ENCODE data around the gene PDXK. TPM values are rescaled to one million over a fixed set of nuclear protein-coding genes. Genes with fewer than 3 reads are reported as not detected.

PDXK gene
- total and polyA plus RNA-seq, 2 of the 13 experiments (the other 11 are each of a cell fraction or from before 2014, with no cell fraction given), result 114 to 184 TPM

DNA sequence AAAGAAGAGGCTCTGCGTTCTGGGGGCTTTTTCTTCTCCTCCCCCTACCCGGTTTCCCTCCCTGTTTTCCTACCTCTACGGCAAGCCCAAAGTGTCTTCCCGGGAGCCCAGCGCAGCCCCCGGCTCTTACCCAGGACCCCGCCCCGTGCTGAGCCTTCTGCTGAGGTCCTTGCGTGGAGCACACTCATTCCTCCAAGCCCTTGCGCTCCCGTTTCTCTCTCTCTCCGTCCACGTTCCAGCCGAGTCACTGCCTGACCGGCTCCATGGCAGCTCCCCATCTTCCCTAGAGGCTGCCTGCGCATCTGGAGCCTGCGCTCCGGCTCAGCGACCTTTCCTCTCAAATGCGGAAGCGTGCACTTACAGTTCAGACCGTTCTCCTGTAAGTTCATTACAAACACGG, 24.9 kb upstream of the PDXK start:
- BruUV-seq (replicated peaks), result no TSS peak
- Histone ChIP-seq H4K20me1 (ENCODE audit: insufficient read depth, low read length) (no peaks in the 10 kb centered on the region), H3K36me3 (replicated peaks in 1 of 2; ENCODE audit: control insufficient read depth in 1 of 2, insufficient read depth in 2 of 2, low read length in 2 of 2) (peaks cover 28 to 61% of the 10 kb centered on the region in 2 experiments), H3K4me1 (ENCODE audit: insufficient read depth, low read length) (peaks cover 25% of the 10 kb centered on the region), H3K27me3 (ENCODE audit: control insufficient read depth in 1 of 2, insufficient read depth in 2 of 2, low read length in 2 of 2) (no peaks in the 10 kb centered on the region), H3K4me3 (replicated peaks in 1 of 3; ENCODE audit: insufficient read depth in 1 of 3, low read depth in 2 of 3, low read length in 3 of 3) (no peak overlapping the region), H3K9me3 (ENCODE audit: low read length) (no peaks in the 10 kb centered on the region), H3K4me2 (ENCODE audit: low read depth, low read length) (no peak overlapping the region), H3K27ac (ENCODE audit: extremely low read length, insufficient read depth, low read length) (no peak overlapping the region), H3K79me2 (ENCODE audit: insufficient read depth, low read length) (no peaks in the 10 kb centered on the region), H3K9ac (ENCODE audit: insufficient read depth, low read depth, low read length) (no peak overlapping the region), H2AFZ (ENCODE audit: low read length) (no peak overlapping the region)
- ChIA-PET POLR2A (interaction anchor here (2.3 kb wide), 1 partner anchor 35 kb away, joined by 6 read pairs; no protein-coding TSS in a partner anchor), CTCF (ENCODE audit: low intra/inter-chr PET ratio, low total read pairs) (no interaction called here)
- no peak for DNase-seq (ENCODE audit: low spot score)
- intact Hi-C loops (cut with micrococcal nuclease; ENCODE audit: unreplicated experiment), result no loop called here
- in situ Hi-C loops (cut with HindIII; ENCODE audit: extremely low pct_ligation_motif_present, low pct_unique_long_range_greater_than_20kb), result no loop called here
- WGBS (ENCODE audit: low lambda C conversion rate), result 96% methylated on average over 23 of the region's 23 CpGs
- TF ChIP-seq ZNF619 (CRISPR knock-in tag; IDR thresholded peaks at IDR 0.05), result no peak
- TF ChIP-seq ZNF17 (CRISPR knock-in tag; IDR thresholded peaks at IDR 0.05), result no peak
- no peak for TF ChIP-seq RCOR2 (CRISPR knock-in tag; IDR thresholded peaks at IDR 0.05)
- no peak for TF ChIP-seq ZBTB3 (CRISPR knock-in tag; IDR thresholded peaks at IDR 0.05; ENCODE audit: borderline replicate concordance, low read depth)
- TF ChIP-seq ISL2 (CRISPR knock-in tag; IDR thresholded peaks at IDR 0.05), result no peak
- TF ChIP-seq ZFP82 (CRISPR knock-in tag; IDR thresholded peaks at IDR 0.05; ENCODE audit: borderline replicate concordance), result no peak
- TF ChIP-seq, protein P1, sequence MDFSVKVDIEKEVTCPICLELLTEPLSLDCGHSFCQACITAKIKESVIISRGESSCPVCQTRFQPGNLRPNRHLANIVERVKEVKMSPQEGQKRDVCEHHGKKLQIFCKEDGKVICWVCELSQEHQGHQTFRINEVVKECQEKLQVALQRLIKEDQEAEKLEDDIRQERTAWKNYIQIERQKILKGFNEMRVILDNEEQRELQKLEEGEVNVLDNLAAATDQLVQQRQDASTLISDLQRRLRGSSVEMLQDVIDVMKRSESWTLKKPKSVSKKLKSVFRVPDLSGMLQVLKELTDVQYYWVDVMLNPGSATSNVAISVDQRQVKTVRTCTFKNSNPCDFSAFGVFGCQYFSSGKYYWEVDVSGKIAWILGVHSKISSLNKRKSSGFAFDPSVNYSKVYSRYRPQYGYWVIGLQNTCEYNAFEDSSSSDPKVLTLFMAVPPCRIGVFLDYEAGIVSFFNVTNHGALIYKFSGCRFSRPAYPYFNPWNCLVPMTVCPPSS (IDR thresholded peaks at IDR 0.05), result no peak
- TF ChIP-seq SMAD3 (CRISPR knock-in tag; IDR thresholded peaks at IDR 0.05), result no peak
- no peak for TF ChIP-seq NFKBIZ (CRISPR knock-in tag; IDR thresholded peaks at IDR 0.05)
- TF ChIP-seq SNAPC2 (CRISPR knock-in tag; IDR thresholded peaks at IDR 0.05), result no peak
- TF ChIP-seq PAX8 (CRISPR knock-in tag; IDR thresholded peaks at IDR 0.05; ENCODE audit: borderline replicate concordance), result no peak
- TF ChIP-seq HOXA7 (CRISPR knock-in tag; IDR thresholded peaks at IDR 0.05), result no peak
- TF ChIP-seq PHF21A (CRISPR knock-in tag; IDR thresholded peaks at IDR 0.05), result no peak
- no peak for TF ChIP-seq SYNCRIP (IDR thresholded peaks at IDR 0.05; ENCODE audit: insufficient read depth, low read depth, low read length)
- TF ChIP-seq, protein P2, sequence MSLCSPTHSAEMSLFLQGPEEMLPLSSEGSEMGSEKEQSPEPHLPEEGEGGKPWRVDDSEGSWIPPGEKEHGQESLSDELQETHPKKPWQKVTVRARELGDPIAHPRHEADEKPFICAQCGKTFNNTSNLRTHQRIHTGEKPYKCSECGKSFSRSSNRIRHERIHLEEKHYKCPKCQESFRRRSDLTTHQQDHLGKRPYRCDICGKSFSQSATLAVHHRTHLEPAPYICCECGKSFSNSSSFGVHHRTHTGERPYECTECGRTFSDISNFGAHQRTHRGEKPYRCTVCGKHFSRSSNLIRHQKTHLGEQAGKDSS (CRISPR knock-in tag; IDR thresholded peaks at IDR 0.05; ENCODE audit: borderline replicate concordance, low read depth), result no peak
- TF ChIP-seq ZNF720 (CRISPR knock-in tag; IDR thresholded peaks at IDR 0.05), result no peak
- no peak for TF ChIP-seq ZNF569 (CRISPR knock-in tag; IDR thresholded peaks at IDR 0.05; ENCODE audit: borderline replicate concordance)
- TF ChIP-seq AHR (CRISPR knock-in tag; IDR thresholded peaks at IDR 0.05), result no peak
- TF ChIP-seq, protein P3, sequence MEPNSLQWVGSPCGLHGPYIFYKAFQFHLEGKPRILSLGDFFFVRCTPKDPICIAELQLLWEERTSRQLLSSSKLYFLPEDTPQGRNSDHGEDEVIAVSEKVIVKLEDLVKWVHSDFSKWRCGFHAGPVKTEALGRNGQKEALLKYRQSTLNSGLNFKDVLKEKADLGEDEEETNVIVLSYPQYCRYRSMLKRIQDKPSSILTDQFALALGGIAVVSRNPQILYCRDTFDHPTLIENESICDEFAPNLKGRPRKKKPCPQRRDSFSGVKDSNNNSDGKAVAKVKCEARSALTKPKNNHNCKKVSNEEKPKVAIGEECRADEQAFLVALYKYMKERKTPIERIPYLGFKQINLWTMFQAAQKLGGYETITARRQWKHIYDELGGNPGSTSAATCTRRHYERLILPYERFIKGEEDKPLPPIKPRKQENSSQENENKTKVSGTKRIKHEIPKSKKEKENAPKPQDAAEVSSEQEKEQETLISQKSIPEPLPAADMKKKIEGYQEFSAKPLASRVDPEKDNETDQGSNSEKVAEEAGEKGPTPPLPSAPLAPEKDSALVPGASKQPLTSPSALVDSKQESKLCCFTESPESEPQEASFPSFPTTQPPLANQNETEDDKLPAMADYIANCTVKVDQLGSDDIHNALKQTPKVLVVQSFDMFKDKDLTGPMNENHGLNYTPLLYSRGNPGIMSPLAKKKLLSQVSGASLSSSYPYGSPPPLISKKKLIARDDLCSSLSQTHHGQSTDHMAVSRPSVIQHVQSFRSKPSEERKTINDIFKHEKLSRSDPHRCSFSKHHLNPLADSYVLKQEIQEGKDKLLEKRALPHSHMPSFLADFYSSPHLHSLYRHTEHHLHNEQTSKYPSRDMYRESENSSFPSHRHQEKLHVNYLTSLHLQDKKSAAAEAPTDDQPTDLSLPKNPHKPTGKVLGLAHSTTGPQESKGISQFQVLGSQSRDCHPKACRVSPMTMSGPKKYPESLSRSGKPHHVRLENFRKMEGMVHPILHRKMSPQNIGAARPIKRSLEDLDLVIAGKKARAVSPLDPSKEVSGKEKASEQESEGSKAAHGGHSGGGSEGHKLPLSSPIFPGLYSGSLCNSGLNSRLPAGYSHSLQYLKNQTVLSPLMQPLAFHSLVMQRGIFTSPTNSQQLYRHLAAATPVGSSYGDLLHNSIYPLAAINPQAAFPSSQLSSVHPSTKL (CRISPR knock-in tag; IDR thresholded peaks at IDR 0.05), result no peak
- no peak for FAIRE-seq
- ATAC-seq, result no peak

Measured in HepG2 (cell line).